Measurements from ENCODE around the gene CACNA1C. TPM values are rescaled to one million over a fixed set of nuclear protein-coding genes. Genes with fewer than 3 reads are reported as not detected.

Gene CACNA1C
- total RNA-seq, 1 experiment from 2014 or later: 1.1 TPM

DNA sequence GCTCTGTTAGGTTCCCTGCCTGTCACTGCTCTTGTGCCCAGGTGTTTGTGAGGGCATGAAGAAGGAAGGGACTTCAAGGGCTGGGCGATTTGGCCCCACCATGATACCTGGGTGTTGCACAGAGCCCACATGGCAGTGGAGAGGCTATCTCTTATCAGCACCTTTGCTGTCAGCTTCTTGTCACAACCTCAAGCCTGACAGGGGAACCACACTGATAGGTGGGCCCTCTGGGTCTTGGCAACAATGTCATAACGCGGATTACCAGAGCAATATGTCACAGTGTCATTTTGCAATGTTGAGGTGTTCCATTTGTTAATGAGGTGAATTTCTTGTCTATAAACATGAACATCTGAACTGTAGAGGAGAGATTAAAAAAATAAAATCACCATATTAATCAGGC is 22.9 kb upstream of the CACNA1C start:
- no peak overlapping the region for H2BK20ac ChIP-seq (ENCODE audit: low read depth, low read length, poor library complexity, severe bottlenecking)
- no peak overlapping the region for H3K9ac ChIP-seq (ENCODE audit: extremely low read depth, insufficient read length, low read length)
- H3K27ac Mint-ChIP-seq: no peak overlapping the region; a peak in 1 of 7 replicates
- H3K79me2 ChIP-seq (ENCODE audit: insufficient read depth, low read length): no peaks in the 10 kb centered on the region
- DNase-seq: no peak
- no peak overlapping the region for H4K5ac ChIP-seq (ENCODE audit: insufficient read length, low read depth, low read length)
- no peaks in the 10 kb centered on the region for H3K9me3 Mint-ChIP-seq
- no peak overlapping the region for H3K23ac ChIP-seq (ENCODE audit: insufficient read length, low read depth, low read length)
- H3K36me3 Mint-ChIP-seq (ENCODE audit: insufficient read depth in 1 of 3, low read depth in 3 of 3): no peaks in the 10 kb centered on the region
- H3K4me3 Mint-ChIP-seq: no peak overlapping the region
- no peak overlapping the region for H2AFZ ChIP-seq (ENCODE audit: low read length)
- H3K9me3 ChIP-seq (ENCODE audit: control insufficient read depth, low read depth, low read length): no peaks in the 10 kb centered on the region
- TF ChIP-seq, protein P1, sequence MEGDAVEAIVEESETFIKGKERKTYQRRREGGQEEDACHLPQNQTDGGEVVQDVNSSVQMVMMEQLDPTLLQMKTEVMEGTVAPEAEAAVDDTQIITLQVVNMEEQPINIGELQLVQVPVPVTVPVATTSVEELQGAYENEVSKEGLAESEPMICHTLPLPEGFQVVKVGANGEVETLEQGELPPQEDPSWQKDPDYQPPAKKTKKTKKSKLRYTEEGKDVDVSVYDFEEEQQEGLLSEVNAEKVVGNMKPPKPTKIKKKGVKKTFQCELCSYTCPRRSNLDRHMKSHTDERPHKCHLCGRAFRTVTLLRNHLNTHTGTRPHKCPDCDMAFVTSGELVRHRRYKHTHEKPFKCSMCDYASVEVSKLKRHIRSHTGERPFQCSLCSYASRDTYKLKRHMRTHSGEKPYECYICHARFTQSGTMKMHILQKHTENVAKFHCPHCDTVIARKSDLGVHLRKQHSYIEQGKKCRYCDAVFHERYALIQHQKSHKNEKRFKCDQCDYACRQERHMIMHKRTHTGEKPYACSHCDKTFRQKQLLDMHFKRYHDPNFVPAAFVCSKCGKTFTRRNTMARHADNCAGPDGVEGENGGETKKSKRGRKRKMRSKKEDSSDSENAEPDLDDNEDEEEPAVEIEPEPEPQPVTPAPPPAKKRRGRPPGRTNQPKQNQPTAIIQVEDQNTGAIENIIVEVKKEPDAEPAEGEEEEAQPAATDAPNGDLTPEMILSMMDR (conservative IDR thresholded peaks at IDR 0.05): no peak
- H4K20me1 ChIP-seq (ENCODE audit: control insufficient read depth, insufficient read depth, insufficient read length): no peaks in the 10 kb centered on the region
- no peak overlapping the region for H3K27ac ChIP-seq (ENCODE audit: insufficient read length, low read depth, low read length)
- no peak overlapping the region for H3K4me2 ChIP-seq (ENCODE audit: insufficient read depth, insufficient read length, low read length)
- no peaks in the 10 kb centered on the region for H3K79me1 ChIP-seq (ENCODE audit: insufficient read depth, low read depth, low read length, poor library complexity, severe bottlenecking)
- no peak overlapping the region for H3K18ac ChIP-seq (ENCODE audit: insufficient read length, low read depth, low read length)
- peaks cover 0 to 6% of the 10 kb centered on the region in 2 experiments; a peak in 2 of 4 replicates for H3K4me1 Mint-ChIP-seq
- no peak overlapping the region for H2BK5ac ChIP-seq (ENCODE audit: insufficient read length, low read length)
- H2BK120ac ChIP-seq (ENCODE audit: low read depth, low read length, poor library complexity, severe bottlenecking): no peak overlapping the region
- no peaks in the 10 kb centered on the region for H3K4me1 ChIP-seq (ENCODE audit: insufficient read depth, low read length)
- peaks cover 40% of the 10 kb centered on the region for H3K27me3 Mint-ChIP-seq (ENCODE audit: low read depth)
- H2AK5ac ChIP-seq (ENCODE audit: insufficient read length, low read length): no peak overlapping the region
- WGBS (ENCODE audit: extremely low coverage, insufficient read length, low lambda C conversion rate): no CpG with 5 or more reads among the region's 3 CpGs
- no peak overlapping the region for H3K4ac ChIP-seq (ENCODE audit: low read depth, low read length)
- no peak overlapping the region for H3K14ac ChIP-seq (ENCODE audit: insufficient read depth, low read length)
- H3K27me3 ChIP-seq (ENCODE audit: insufficient read depth, low read length): peaks cover 8% of the 10 kb centered on the region; the same call in 1 of the 2 replicates
- no peak overlapping the region for H2BK15ac ChIP-seq (ENCODE audit: low read depth, low read length)
- H3T11ph ChIP-seq (ENCODE audit: low read length): no peak overlapping the region
- no peak overlapping the region for H3K56ac ChIP-seq (ENCODE audit: insufficient read length, low read depth, low read length)
- H3K23me2 ChIP-seq (ENCODE audit: insufficient read length, low read depth, low read length, poor library complexity, severe bottlenecking): no peaks in the 10 kb centered on the region
- no peak overlapping the region for H2BK12ac ChIP-seq (ENCODE audit: insufficient read length, low read depth, low read length)
- no peak overlapping the region for H4K91ac ChIP-seq (ENCODE audit: insufficient read length, low read depth, low read length)
- H4K8ac ChIP-seq (replicated peaks; ENCODE audit: insufficient read length, low read depth, low read length): no peak overlapping the region

All from H9 (cell line).